T-helper 2 cell treated with Interferon-gamma antibody and Interleukin-4, amounts not matched to agents 100 ng/mL and 5 ng/mL, for 36 hours (primary cell): ENCODE measurements around the gene LRP1B. TPM values are rescaled to one million over a fixed set of nuclear protein-coding genes. Genes with fewer than 3 reads are reported as not detected.

Experiments used
- intact Hi-C: fragments of 100-400 bp; cut with micrococcal nuclease; formaldehyde crosslinking; loops from one replicate; pipeline ENCODE4 v1.15.1; 2023
- total RNA-seq: library from RNA; stranded (reverse); gene quantifications from 2 replicates; pipeline ENCODE4 v1.2.3, GENCODE V29; 2022

The LRP1B gene
- total RNA-seq, 1 donor from 2014 or later, result not detected

- intact Hi-C loops, result no loop called here
These were observed 1383.2 kb downstream of the LRP1B start for GRCh38 chr2:140747665-140748064.

GRCh38 chr2:140747090-140747489 lies 1383.7 kb downstream of the LRP1B start:
- intact Hi-C loops, result no loop called here

GRCh38 chr2:140744379-140744778 lies 1386.4 kb downstream of the LRP1B start:
- intact Hi-C loops, result no loop called here

- intact Hi-C loops, result no loop called here
These were observed 1393.8 kb downstream of the LRP1B start for GRCh38 chr2:140737006-140737405.

- intact Hi-C loops, result no loop called here
These were observed 1395.8 kb downstream of the LRP1B start for GRCh38 chr2:140734992-140735391.

GRCh38 chr2:140718999-140719398 lies 1411.8 kb downstream of the LRP1B start:
- intact Hi-C loops, result no loop called here

- intact Hi-C loops, result no loop called here
These were observed 1413.3 kb downstream of the LRP1B start for GRCh38 chr2:140717481-140717880.

- intact Hi-C loops, result no loop called here
These were observed 1416.2 kb downstream of the LRP1B start for GRCh38 chr2:140714586-140714985.

GRCh38 chr2:140711867-140712266 lies 1418.9 kb downstream of the LRP1B start:
- intact Hi-C loops, result no loop called here

- intact Hi-C loops, result no loop called here
These were observed 1429.1 kb downstream of the LRP1B start for GRCh38 chr2:140701726-140702125.

GRCh38 chr2:140698636-140699035 lies 1432.2 kb downstream of the LRP1B start:
- intact Hi-C loops, result no loop called here

GRCh38 chr2:140696449-140696848 lies 1434.4 kb downstream of the LRP1B start:
- intact Hi-C loops, result no loop called here

GRCh38 chr2:140695155-140695554 lies 1435.7 kb downstream of the LRP1B start:
- intact Hi-C loops, result no loop called here

- intact Hi-C loops, result no loop called here
These were observed 1443.0 kb downstream of the LRP1B start for GRCh38 chr2:140687825-140688224.

GRCh38 chr2:140683658-140684057 lies 1447.2 kb downstream of the LRP1B start:
- intact Hi-C loops, result no loop called here

GRCh38 chr2:140680862-140681261 lies 1450.0 kb downstream of the LRP1B start:
- intact Hi-C loops, result no loop called here

- intact Hi-C loops, result no loop called here
These were observed 1451.1 kb downstream of the LRP1B start for GRCh38 chr2:140679752-140680151.

- intact Hi-C loops, result no loop called here
These were observed 1460.9 kb downstream of the LRP1B start for GRCh38 chr2:140669911-140670310.

GRCh38 chr2:140667203-140667602 lies 1463.6 kb downstream of the LRP1B start:
- intact Hi-C loops, result no loop called here

GRCh38 chr2:140662504-140662903 lies 1468.3 kb downstream of the LRP1B start:
- intact Hi-C loops, result no loop called here

GRCh38 chr2:140658760-140659692 lies 1471.8 kb downstream of the LRP1B start:
- intact Hi-C loops, result no loop called here

- intact Hi-C loops, result no loop called here
These were observed 1473.2 kb downstream of the LRP1B start for GRCh38 chr2:140657657-140658056.

GRCh38 chr2:140654565-140654964 lies 1476.3 kb downstream of the LRP1B start:
- intact Hi-C loops, result no loop called here
